Ovary (tissue), 3 donors: Measurements from ENCODE around the gene TAF4.

Source experiments
- CTCF ChIP-seq, 3 donors: fragments of 450-650 bp in 2 of 3; fragments of 200-600 bp in 1 of 3; IDR thresholded peaks; one replicate each; pipeline versions ENCODE4 v1.5.1 to v1.8.0; 2016 to 2022; ENCODE audit warnings: antibody characterized with exemption in 3 of 3, mild to moderate bottlenecking in 1 of 3
- EP300 ChIP-seq: sonication (generic); formaldehyde crosslinking; IDR thresholded peaks from one replicate; pipeline ENCODE4 v1.6.1; 2017; ENCODE audit warnings: antibody characterized with exemption
- POLR2A ChIP-seq: fragments of 450-650 bp; IDR thresholded peaks from one replicate; pipeline ENCODE4 v1.6.1; 2017; ENCODE audit warnings: antibody characterized with exemption, mild to moderate bottlenecking, moderate library complexity
- donor health status: DM: no; HTN: no; CAD: no.

GRCh38 chr20:62019144-62019805 is 46.4 kb downstream of the TAF4 start:
- TF ChIP-seq CTCF (IDR thresholded peaks at IDR 0.05) (peak in 1 of 3 donors; percentile 25), POLR2A (no peak), EP300 (no peak)
